Right lobe of liver (tissue), 6 donors: ENCODE data around the gene ENOX1. TPM values are rescaled to one million over a fixed set of nuclear protein-coding genes. Genes with fewer than 3 reads are reported as not detected.

Source experiments
- ATAC-seq, 4 donors: fragments of 200-7000 bp; cut with Tn5 transposase; one replicate each; pipeline ENCODE4 v1.9.1; 2020; ENCODE audit warnings: mild to moderate bottlenecking in 4 of 4, moderate library complexity in 4 of 4
- DNase-seq, 3 donors: peaks; one replicate each; pipeline ENCODE4 v3.0.0-alpha.2; 2020
- H3K27ac ChIP-seq, 3 donors: fragments of 200-600 bp; one replicate each; pipeline ENCODE4 v1.8.0; 2022
- H3K27me3 ChIP-seq, 2 donors: fragments of 200-600 bp; one replicate each; pipeline ENCODE4 v1.8.0; 2022
- H3K36me3 ChIP-seq, 4 donors: fragments of 200-600 bp; sonication (generic) in 1 of 4; one replicate each; pipeline versions ENCODE4 v1.5.1 to v1.8.0; 2017 to 2022; ENCODE audit warnings: control low read depth in 1 of 4
- H3K4me1 ChIP-seq, 4 donors: fragments of 200-600 bp; sonication (generic) in 1 of 4; one replicate each; pipeline versions ENCODE4 v1.5.1 to v1.8.0; 2017 to 2022; ENCODE audit warnings: control low read depth in 1 of 4
- H3K4me3 ChIP-seq, 3 donors: fragments of 200-600 bp; one replicate each; pipeline ENCODE4 v1.8.0; 2022
- H3K9me3 ChIP-seq, 4 donors: fragments of 200-600 bp; sonication (generic) in 1 of 4; one replicate each; pipeline versions ENCODE4 v1.5.1 to v1.8.0; 2017 to 2022; ENCODE audit warnings: control low read depth in 1 of 4
- CTCF ChIP-seq, 4 donors: fragments of 200-600 bp in 3 of 4; fragments of 450-650 bp in 1 of 4; IDR thresholded peaks; one replicate each; pipeline versions ENCODE4 v1.5.1 to v1.8.0; 2016 to 2022; ENCODE audit warnings: antibody characterized with exemption in 4 of 4, mild to moderate bottlenecking in 2 of 4
- POLR2A ChIP-seq: fragments of 450-650 bp; IDR thresholded peaks from one replicate; pipeline ENCODE4 v1.6.1; 2017; ENCODE audit warnings: antibody characterized with exemption, mild to moderate bottlenecking
- WGBS: methylation state at CpG from one replicate; pipeline ENCODE4 v1.1.6; 2018; ENCODE audit warnings: low coverage, low lambda C conversion rate; ENCODE audit not compliant: insufficient coverage; ENCODE audit errors: missing lambda C conversion rate; 5-methylcytosine and 5-hydroxymethylcytosine counted together
- intact Hi-C, 2 donors: fragments of 100-400 bp; cut with DNase I; formaldehyde crosslinking; loops; one replicate each; pipeline versions ENCODE4 v1.11.2 to v1.14.1; 2022
- total RNA-seq, 6 experiments: library from RNA; depleted of rRNA in 2 of 6; stranded (reverse); fragments of >200 nt in 2 of 6; fragmentation: NEBNext Ultra II Directional in 3 of 6; extraction: Animal tissue kit (Norgen Biotek cat#: 25700) in 3 of 6; gene quantifications; one replicate each; pipeline versions ENCODE4 v1.1.0 to v1.2.4, GENCODE V29; 2016 to 2023
- donor health status: DM: no; HTN: yes; CAD: no.
- donor health status: DM: no; HTN: no; CAD: no.
- donor health status: DM: no; HTN: no; CAD: no.
- donor health status: DM: no; HTN: yes; CAD: no.
- donor health status: DM: no; HTN: yes; CAD: no.

The ENOX1 gene
- total RNA-seq, 6 experiments from 2014 or later, result 0.07 to 0.16 TPM; not detected in 4

- intact Hi-C loops, result no loop called here
- Histone ChIP-seq H3K4me3 (no peak overlapping the region), H3K27ac (no peak overlapping the region), H3K36me3 (no peaks in the 10 kb centered on the region), H3K9me3 (no peaks in the 10 kb centered on the region), H3K4me1 (no peaks in the 10 kb centered on the region), H3K27me3 (no peaks in the 10 kb centered on the region)
- no peak for TF ChIP-seq POLR2A
- no peak for TF ChIP-seq CTCF (IDR thresholded peaks at IDR 0.05)
- WGBS, result 87% methylated on average over 10 of the region's 10 CpGs
- ATAC-seq (peak in 1 of 4 donors; percentile 17), DNase-seq (no peak)
Observed at GRCh38 chr13:43448605-43449336, 338.0 kb downstream of the ENOX1 start.

DNA sequence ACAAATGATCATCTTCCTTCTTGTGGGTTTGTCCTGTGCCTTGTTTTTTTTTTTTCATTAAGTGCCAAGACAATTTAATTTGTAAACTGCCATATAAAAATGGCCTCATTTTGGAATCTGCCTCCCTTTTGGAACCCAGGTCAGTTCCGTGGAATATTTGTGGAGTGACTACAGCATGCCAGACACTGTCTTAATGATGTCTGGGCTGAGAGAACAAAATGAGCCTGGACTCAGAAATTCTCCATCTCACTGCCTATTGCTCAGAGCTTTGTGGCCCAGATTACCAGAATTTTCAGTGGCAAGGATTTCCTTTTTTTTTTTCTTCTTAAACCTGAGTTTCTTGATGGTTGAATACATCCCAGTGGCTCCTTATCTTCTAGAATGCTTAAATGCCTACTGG, 340.6 kb downstream of the ENOX1 start:
- ATAC-seq (no peak), DNase-seq (no peak)
- 36% methylated on average over 1 of the region's 1 CpG for WGBS

DNA sequence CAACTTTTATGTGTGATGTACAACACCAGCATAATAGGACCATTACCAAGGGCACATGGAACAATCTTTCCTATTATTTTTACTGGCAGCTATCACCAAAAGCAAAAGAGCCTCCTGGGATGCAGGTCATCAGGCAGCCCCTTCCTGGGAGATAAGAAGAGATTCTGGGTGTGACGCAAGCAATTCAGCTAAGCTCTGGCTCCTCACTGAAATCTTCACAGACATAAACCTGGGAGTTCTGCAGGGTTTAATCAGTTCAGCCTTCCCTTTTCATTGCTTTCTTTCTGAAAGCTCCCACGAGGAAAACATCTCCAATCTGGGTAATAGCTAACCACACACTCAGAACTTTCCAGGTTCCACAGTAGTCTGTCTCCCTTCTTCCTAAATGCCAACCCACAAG, 341.1 kb downstream of the ENOX1 start:
- ATAC-seq, result no peak
- no peak for TF ChIP-seq POLR2A
- no peak for TF ChIP-seq CTCF (IDR thresholded peaks at IDR 0.05)
- Histone ChIP-seq H3K4me1 (no peaks in the 10 kb centered on the region), H3K27ac (no peak overlapping the region), H3K36me3 (no peaks in the 10 kb centered on the region), H3K27me3 (no peaks in the 10 kb centered on the region), H3K9me3 (no peaks in the 10 kb centered on the region), H3K4me3 (no peak overlapping the region)
- intact Hi-C loops, result no loop called here
- DNase-seq, result no peak
- 29% methylated on average over 2 of the region's 2 CpGs for WGBS

More for the DNA sequence above, 340.6 kb downstream of the ENOX1 start:
- Histone ChIP-seq H3K36me3 (no peaks in the 10 kb centered on the region), H3K27me3 (no peaks in the 10 kb centered on the region), H3K4me1 (no peaks in the 10 kb centered on the region), H3K9me3 (no peaks in the 10 kb centered on the region), H3K4me3 (no peak overlapping the region), H3K27ac (no peak overlapping the region)
- no peak for TF ChIP-seq CTCF (IDR thresholded peaks at IDR 0.05)
- no peak for TF ChIP-seq POLR2A
- intact Hi-C loops, result no loop called here

DNA sequence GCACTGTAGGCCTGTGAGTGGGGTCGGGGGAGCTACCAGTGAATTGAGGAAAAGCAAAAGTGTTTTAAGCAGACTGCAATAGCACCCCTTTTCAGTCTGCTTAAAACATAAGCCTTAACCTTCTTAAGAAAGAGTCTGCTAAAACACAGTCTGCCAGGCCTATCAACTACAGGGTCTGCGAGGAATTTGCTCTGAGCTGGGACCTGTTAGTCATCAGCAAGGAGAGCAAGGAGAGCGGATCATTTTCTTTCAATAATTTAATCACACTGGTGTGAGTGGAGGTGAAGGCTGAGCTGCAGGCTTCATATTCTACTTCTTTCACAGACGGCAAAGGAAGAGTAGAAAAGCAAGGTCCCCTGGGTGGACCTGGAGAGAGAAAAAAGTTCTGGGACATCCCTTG, 342.7 kb downstream of the ENOX1 start:
- Histone ChIP-seq H3K27ac (no peak overlapping the region), H3K4me3 (no peak overlapping the region), H3K27me3 (no peaks in the 10 kb centered on the region), H3K4me1 (no peaks in the 10 kb centered on the region), H3K9me3 (no peaks in the 10 kb centered on the region), H3K36me3 (no peaks in the 10 kb centered on the region)
- DNase-seq (no peak), ATAC-seq (no peak)
- 74% methylated on average over 4 of the region's 4 CpGs for WGBS
- TF ChIP-seq POLR2A (no peak), CTCF (IDR thresholded peaks at IDR 0.05) (no peak)
- intact Hi-C loops, result no loop called here
